ENCODE measurements around the gene CLCA1.
"Not testable (repeated sequence)": the region's sequence is repeated elsewhere in the genome, so short reads cannot be mapped to it uniquely, and the experiment has no call there.

CLCA1 gene

DNA sequence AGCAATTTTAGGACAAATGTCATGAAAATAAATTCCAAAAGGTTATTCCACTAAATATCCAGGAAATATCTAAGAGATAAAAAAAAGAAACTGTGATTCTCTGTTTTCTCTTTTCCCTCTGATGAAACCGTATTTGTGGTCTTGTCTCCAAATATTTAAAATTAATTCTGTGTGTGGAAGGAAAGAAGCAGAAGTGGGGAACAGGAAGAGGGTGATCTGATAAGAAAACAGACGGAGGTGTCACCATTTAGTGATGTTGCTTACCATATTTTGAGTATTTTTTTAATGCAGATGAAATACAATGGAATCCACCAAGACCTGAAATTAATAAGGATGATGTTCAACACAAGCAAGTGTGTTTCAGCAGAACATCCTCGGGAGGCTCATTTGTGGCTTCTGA lies 29.6 kb downstream of the CLCA1 start:
- in situ Hi-C loops (cut with HindIII; ENCODE audit: low pct_ligation_motif_present, low pct_unique_long_range_greater_than_20kb, low sequenced_read_pairs), result no loop called here
- DNase-seq, result no peak

DNA sequence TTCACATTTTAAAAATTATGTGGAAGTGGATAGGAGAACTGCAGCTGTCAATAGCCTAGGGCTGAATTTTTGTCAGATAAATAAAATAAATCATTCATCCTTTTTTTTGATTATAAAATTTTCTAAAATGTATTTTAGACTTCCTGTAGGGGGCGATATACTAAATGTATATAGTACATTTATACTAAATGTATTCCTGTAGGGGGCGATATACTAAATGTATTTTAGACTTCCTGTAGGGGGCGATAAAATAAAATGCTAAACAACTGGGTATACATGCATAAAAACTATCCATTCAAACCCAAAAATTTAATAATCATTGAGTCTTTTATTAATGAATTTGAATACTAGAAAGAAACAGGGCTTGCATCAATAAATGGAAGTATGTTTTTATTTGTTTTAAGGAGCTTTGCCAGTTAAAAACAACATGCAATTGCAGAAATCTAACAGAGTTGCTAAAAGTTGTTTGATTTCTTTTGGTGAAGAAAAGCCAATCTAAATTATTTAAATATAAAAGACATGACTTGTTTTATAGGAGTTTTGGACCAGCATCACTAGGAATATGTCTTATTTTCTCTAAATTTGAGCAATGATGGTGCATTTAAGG lies 31.4 kb downstream of the CLCA1 start:
- DNase-seq, result peak; percentile 74
- in situ Hi-C loops (cut with HindIII; ENCODE audit: low pct_ligation_motif_present, low pct_unique_long_range_greater_than_20kb, low sequenced_read_pairs), result no loop called here

DNA sequence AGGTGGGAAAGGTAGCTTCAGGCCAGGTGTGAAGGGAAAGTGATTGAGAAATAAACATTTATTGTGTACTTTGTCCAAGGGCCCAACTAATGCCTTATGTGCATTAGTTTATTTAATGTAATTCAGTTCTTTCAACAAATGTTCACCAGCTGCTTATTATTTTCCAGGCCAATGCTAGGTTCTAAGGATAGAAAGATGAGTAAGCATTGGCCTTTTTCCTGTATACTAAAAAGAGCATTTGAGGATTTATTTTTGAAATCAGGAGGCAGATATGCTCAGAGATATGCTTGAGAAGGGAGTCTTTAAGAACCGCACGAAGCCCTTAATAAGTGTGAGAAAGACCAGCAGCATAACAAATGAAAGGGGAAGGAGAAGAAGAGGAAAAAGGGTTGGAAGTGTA lies 32.0 kb downstream of the CLCA1 start:
- no peak for DNase-seq
- in situ Hi-C loops (cut with HindIII; ENCODE audit: low pct_ligation_motif_present, low pct_unique_long_range_greater_than_20kb, low sequenced_read_pairs), result no loop called here

- peak; percentile 13 for DNase-seq
- in situ Hi-C loops (cut with HindIII; ENCODE audit: low pct_ligation_motif_present, low pct_unique_long_range_greater_than_20kb, low sequenced_read_pairs), result not testable (repeated sequence)
Observed at GRCh38 chr1:86502125-86502646, 33.5 kb downstream of the CLCA1 start.

DNA sequence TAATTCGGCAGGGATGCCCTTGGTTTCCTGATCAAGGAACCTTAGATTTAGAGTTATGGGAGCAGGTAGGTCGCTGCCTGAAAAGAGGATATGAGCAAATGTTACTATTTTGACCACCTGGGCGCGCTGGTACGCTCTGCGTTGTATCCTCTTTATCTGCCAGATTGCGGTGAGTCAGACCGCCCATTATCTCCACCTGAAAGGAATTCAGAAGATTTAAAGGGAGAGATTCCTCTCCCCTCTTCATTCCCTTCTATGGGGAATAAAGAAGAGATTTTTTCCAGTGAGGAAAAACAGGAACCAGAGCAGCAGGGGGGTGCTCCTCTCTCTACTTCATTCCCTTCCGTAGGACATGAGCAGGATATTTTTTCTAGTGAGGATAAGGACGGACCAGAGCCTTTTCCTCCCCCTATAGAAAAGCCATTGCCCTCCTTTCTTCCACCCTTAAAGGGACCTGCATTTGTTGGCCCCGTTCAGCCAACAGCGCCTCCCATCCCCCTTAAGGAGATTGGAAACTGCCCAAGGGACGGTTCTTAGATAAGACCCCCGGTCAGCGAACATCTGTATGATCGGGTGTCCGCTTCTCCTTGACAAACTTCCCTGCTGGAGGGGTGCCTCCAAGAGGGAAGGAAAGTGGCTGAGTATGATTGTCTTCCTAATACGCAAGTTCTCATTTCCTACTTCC lies 34.1 kb downstream of the CLCA1 start:
- peak; percentile 9 for DNase-seq
- in situ Hi-C loops (cut with HindIII; ENCODE audit: low pct_ligation_motif_present, low pct_unique_long_range_greater_than_20kb, low sequenced_read_pairs), result no loop called here

- in situ Hi-C loops (cut with HindIII; ENCODE audit: low pct_ligation_motif_present, low pct_unique_long_range_greater_than_20kb, low sequenced_read_pairs), result no loop called here
- no peak for DNase-seq
Observed at GRCh38 chr1:86503406-86504136, 34.8 kb downstream of the CLCA1 start.

DNA sequence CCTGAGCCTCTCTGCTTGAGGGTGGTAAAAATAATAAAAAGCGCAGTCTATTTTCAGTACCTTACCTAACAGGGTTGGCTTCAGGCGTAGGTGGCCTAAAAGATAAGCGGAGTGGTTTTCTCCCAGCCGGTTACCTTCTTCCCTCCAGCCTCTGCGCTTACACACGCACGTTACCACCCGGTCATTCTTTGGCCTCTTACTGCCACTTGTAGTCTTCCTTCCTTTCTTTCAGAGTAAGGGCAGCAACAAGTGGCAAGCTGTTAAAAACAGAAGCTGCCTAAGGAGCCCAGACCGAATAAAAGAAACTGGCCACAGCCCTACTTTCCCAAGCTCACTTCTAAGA lies 35.4 kb downstream of the CLCA1 start:
- in situ Hi-C loops (cut with HindIII; ENCODE audit: low pct_ligation_motif_present, low pct_unique_long_range_greater_than_20kb, low sequenced_read_pairs), result no loop called here
- DNase-seq, result no peak

GRCh38 chr1:86504895-86505563 lies 36.3 kb downstream of the CLCA1 start:
- in situ Hi-C loops (cut with HindIII; ENCODE audit: low pct_ligation_motif_present, low pct_unique_long_range_greater_than_20kb, low sequenced_read_pairs), result no loop called here
- DNase-seq, result no peak

DNA sequence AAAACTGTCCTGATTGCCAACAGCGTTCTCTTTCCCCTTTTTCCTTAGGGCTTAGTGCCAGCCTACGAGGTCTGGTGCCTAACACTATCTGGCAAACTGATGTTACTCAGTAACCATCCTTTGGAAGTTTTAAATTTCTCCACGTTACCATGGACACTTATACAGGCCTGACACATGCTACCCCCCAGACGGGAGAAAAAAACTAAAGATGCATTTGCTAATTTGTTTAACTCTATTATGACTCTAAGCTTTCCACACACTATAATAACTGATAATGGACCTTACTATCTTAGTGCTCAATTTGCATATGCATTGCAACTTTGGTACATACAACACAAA lies 36.8 kb downstream of the CLCA1 start:
- in situ Hi-C loops (cut with HindIII; ENCODE audit: low pct_ligation_motif_present, low pct_unique_long_range_greater_than_20kb, low sequenced_read_pairs), result no loop called here

DNA sequence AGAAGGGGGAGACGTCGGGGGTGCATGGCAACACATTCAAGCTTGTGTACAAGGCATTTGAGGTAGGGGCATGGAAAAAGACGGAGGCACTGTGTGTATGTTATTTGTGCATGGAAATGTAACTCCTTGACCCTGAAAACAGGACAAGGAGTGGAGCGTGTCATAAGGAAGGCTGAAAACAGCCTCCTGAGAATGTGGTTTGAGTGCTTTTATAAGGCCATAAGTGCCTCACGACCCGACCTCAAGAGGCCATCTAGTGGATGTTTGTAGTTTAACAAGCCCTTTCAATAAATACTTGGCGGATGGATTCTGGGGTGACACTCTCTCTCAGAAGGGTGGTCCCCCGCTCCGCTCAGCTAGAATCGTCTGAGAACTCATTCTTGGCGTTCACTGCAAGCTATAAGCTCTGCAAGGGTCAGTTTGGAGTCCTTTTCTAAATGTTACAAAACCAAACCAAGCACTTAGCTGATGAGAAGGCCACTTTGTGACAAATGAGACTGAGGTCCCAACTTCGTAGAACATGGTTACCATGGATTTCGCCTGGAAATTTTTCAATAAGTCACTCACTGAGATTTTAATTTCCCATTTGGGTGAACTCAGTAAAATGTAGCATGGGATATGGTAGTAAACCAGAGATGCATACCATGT lies 39.3 kb downstream of the CLCA1 start:
- peak; percentile 15 for DNase-seq
- in situ Hi-C loops (cut with HindIII; ENCODE audit: low pct_ligation_motif_present, low pct_unique_long_range_greater_than_20kb, low sequenced_read_pairs), result no loop called here

More for the DNA sequence above, 36.8 kb downstream of the CLCA1 start:
- no peak for DNase-seq

- in situ Hi-C loops (cut with HindIII; ENCODE audit: low pct_ligation_motif_present, low pct_unique_long_range_greater_than_20kb, low sequenced_read_pairs), result no loop called here
- no peak for DNase-seq
Observed at GRCh38 chr1:86508583-86508969, 39.8 kb downstream of the CLCA1 start.

DNA sequence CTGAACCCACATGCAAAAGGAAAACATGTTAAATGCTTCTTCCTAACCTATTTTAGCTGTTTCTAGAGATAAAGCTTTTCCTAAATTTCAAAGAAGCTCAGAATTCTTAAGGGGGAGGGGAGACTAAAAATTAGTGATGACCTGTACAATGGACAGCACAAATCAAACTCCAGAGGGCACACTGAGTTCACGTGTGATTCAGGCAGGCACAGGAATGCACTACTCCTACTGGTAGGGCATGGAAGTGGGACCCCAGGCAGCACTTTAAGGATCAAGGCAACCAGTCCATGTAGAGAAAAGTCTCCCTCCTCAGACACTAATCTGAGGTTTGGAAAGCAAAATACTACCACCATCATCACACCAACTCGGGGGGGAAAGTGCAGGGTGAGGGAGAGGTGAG lies 46.9 kb downstream of the CLCA1 start:
- in situ Hi-C loops (cut with HindIII; ENCODE audit: low pct_ligation_motif_present, low pct_unique_long_range_greater_than_20kb, low sequenced_read_pairs), result no loop called here
- DNase-seq, result peak; percentile 50

DNA sequence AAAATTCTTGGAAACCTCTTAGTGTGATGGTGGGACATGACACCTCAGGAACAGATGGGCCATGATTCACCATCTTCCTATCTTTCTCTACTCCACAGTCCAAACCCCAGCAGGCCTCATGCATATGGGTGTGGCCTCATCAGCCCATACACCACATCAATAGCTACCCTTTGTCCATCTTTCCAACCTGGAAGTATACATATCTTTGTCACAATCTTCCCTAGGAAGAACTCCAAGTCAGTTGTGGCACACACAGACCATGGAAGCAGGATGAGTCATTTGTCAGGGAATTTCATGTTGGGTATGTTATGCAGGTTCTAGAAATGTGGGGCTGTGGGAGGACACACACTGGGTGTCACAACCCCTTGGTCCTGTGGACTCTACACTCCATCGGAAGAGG lies 47.6 kb downstream of the CLCA1 start:
- DNase-seq, result no peak
- in situ Hi-C loops (cut with HindIII; ENCODE audit: low pct_ligation_motif_present, low pct_unique_long_range_greater_than_20kb, low sequenced_read_pairs), result no loop called here

DNA sequence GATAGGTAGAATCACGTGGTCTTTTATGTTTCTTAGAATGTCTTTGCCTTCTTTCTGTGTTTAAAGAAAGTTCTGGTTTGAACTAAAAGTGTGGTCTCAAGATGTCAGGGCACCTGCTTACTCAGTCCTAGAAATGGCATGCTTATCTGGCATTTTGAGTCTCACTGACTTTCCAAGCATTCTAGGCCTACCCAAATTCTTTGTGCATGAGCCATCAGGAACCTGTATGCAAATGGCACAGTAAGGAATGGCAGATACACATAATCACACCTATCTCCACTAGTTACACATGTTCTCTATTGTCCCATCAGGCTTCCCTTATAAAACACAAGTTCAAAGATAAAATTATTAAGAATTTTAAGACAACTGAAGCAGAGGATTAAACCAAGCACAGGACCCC lies 48.6 kb downstream of the CLCA1 start:
- in situ Hi-C loops (cut with HindIII; ENCODE audit: low pct_ligation_motif_present, low pct_unique_long_range_greater_than_20kb, low sequenced_read_pairs), result no loop called here
- DNase-seq, result no peak

DNA sequence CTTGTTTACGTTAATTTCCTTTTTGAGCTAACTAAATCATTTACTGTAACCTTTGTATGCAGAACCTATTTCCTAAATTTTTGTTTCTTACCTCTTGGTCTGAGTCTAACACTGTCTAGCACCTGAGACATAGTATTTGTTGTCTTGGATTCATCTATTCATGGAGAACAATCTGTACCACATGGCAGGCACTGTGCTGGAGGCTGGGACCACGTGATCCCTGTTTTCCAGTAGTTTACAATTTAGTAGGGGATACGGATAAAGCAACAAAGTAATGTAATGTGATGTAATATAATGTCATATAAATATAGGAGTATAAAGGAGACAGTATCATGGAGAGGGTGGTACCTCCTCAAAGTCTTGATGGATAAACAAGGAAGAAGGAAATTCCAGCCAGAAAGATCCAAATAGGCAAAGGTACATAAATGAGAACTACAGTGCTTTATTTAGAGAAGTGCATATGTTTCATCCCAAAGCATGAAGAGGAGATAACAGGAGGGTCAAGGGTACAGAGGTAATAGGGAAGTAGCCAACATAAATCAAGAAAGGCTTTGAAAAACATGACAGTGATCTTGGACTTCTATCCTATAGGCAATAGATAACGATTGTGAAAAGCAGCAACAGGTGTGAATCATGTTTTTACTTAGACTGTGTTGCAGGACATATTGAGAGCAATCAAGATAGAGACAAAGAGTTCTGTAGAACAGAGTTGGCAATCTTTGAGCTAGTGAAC lies 52.2 kb downstream of the CLCA1 start:
- no peak for DNase-seq
- in situ Hi-C loops (cut with HindIII; ENCODE audit: low pct_ligation_motif_present, low pct_unique_long_range_greater_than_20kb, low sequenced_read_pairs), result no loop called here

DNA sequence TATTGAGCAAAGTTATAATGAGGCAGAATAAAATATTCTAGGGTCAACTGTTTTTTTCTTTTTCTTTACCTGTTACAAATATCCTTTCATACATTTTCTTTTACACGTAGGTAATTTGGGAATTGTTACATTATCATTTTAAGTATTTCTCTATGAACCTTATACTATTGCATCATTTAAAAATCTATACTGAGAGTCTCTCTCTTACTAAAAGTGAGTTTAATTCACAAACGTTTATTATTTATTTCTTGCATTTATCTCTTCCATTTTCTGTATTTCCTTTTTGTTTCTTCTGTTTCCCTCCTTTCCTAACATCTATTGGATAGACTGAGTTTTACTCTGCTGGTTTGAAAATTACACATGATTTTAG lies 52.8 kb downstream of the CLCA1 start:
- in situ Hi-C loops (cut with HindIII; ENCODE audit: low pct_ligation_motif_present, low pct_unique_long_range_greater_than_20kb, low sequenced_read_pairs), result no loop called here
- no peak for DNase-seq

DNA sequence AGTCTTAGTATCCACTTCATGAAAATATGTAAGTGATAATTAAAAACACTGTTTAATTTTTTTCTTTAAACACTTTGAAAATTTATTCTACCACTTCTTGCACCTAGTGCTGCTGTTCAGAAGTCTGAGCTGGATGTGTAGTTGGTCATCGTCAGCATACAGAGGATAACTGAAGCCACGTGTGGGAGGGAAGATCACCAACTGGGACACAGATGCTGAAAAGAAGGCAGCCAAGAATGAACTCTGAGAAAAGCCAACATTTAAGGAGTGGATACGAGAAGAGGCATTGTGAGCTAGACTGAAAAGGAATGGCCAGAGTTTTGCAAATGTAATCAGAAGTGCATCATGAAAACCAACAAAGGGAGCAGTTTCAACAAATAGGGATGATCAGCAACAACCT lies 53.5 kb downstream of the CLCA1 start:
- in situ Hi-C loops (cut with HindIII; ENCODE audit: low pct_ligation_motif_present, low pct_unique_long_range_greater_than_20kb, low sequenced_read_pairs), result no loop called here
- DNase-seq, result no peak

DNA sequence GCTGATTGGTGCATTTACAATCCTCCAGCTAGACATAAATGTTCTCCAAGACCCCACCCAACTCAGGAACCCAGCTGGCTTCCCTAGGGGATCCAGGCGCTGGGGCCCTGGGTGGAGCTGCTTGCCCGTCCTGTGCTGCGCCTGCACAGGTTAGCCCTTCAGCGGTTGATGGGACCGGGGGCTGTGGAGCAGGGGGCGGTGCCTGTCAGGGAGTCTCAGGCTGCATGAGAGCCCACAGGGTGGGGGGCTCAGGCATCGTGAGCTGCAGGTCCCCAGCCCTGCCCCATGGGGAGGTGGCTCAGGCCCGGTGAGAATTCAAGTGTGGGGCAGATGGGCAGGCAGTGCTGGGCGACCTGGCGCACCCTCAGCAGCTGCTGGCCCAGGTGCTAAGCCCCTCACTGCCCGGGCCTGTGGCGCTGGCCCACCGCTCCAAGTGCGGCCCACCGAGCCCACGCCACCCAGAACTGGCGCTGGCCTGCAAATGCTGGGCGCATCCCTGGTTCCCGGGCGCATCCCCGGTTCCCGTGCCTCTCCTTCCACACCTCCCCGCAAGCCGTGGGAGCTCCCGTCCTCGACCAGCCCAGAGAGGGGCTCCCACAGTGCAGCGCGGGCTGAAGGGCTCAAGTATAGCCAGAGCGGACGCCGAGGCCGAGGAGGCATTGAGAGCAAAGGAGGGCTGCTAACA lies 55.1 kb downstream of the CLCA1 start:
- DNase-seq, result no peak
- in situ Hi-C loops (cut with HindIII; ENCODE audit: low pct_ligation_motif_present, low pct_unique_long_range_greater_than_20kb, low sequenced_read_pairs), result no loop called here
